HG03039 (cell line): Measurements from ENCODE around the gene PPP1R1C.

Experiments
- ATAC-seq: cut with Tn5 transposase; IDR thresholded peaks from one replicate; pipeline ENCODE4 v1.9.1; 2021; ENCODE audit warnings: mild to moderate bottlenecking, moderate library complexity; ENCODE audit not compliant: unreplicated experiment

PPP1R1C gene

GRCh38 chr2:182098648-182099047 lies 113.0 kb downstream of the PPP1R1C start:
- no peak for ATAC-seq

GRCh38 chr2:182101263-182101662 lies 115.6 kb downstream of the PPP1R1C start:
- no peak for ATAC-seq

GRCh38 chr2:182103526-182103925 lies 117.9 kb downstream of the PPP1R1C start:
- ATAC-seq, result no peak

- ATAC-seq, result no peak
Measured at GRCh38 chr2:182110347-182110746, 124.7 kb downstream of the PPP1R1C start.

GRCh38 chr2:182113334-182113733 lies 127.7 kb downstream of the PPP1R1C start:
- no peak for ATAC-seq

- ATAC-seq, result no peak
Measured at GRCh38 chr2:182115258-182115657, 129.6 kb downstream of the PPP1R1C start.

- ATAC-seq, result no peak
Measured at GRCh38 chr2:182116774-182117173, 131.1 kb downstream of the PPP1R1C start.

GRCh38 chr2:182117196-182117595 lies 131.5 kb downstream of the PPP1R1C start:
- no peak for ATAC-seq

GRCh38 chr2:182128821-182129707 lies 143.4 kb downstream of the PPP1R1C start:
- no peak for ATAC-seq

- ATAC-seq, result no peak
Measured at GRCh38 chr2:182132605-182133004, 147.0 kb downstream of the PPP1R1C start.

- ATAC-seq, result no peak
Measured at GRCh38 chr2:182133195-182133891, 147.7 kb downstream of the PPP1R1C start.

GRCh38 chr2:182134201-182134600 lies 148.5 kb downstream of the PPP1R1C start:
- ATAC-seq, result no peak

- ATAC-seq, result no peak
Measured at GRCh38 chr2:182142062-182142461, 156.4 kb downstream of the PPP1R1C start.

- no peak for ATAC-seq
Measured at GRCh38 chr2:182144041-182144775, 158.6 kb downstream of the PPP1R1C start.

GRCh38 chr2:182144776-182145165 lies 159.1 kb downstream of the PPP1R1C start:
- ATAC-seq, result no peak

- no peak for ATAC-seq
Measured at GRCh38 chr2:182148344-182148743, 162.7 kb downstream of the PPP1R1C start.

- ATAC-seq, result no peak
Measured at GRCh38 chr2:182163878-182164277, 178.2 kb downstream of the PPP1R1C start.

- no peak for ATAC-seq
Measured at GRCh38 chr2:182164686-182165085, 179.0 kb downstream of the PPP1R1C start.

- ATAC-seq, result no peak
Measured at GRCh38 chr2:182165202-182165601, 179.5 kb downstream of the PPP1R1C start.

- no peak for ATAC-seq
Measured at GRCh38 chr2:182166406-182166805, 180.8 kb downstream of the PPP1R1C start.

GRCh38 chr2:182166841-182167240 lies 181.2 kb downstream of the PPP1R1C start:
- no peak for ATAC-seq
